ENCODE results near the gene PTBP1.
"Not testable (repeated sequence)": the region's sequence is repeated elsewhere in the genome, so short reads cannot be mapped to it uniquely, and the experiment has no call there.

DNA sequence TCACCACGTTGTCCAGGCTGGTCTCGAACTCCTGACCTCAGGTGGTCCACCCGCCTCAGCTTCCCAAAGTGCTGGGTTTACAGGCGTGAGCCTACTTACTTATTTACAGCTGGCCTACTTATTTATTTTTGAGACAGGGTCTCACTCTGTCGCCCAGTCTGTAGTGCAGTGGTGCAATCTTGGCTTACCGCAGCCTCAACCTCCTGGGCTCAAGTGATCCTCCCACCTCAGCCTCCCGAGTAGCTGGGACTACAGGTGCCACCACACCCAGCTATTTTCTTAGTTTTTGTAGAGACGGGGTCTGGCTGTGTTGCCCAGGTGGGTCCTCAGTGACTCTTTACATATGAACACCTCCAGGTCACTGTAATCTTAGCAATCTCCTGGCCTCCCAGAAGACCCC, 51.9 kb downstream of the PTBP1 start:
- TF ChIP-seq CTCF (conservative IDR thresholded peaks at IDR 0.05); ZFX (IDR thresholded peaks at IDR 0.05): not testable (repeated sequence)

All from C4-2B (cell line).